ENCODE data around the gene VGLL4.

The VGLL4 gene

GRCh38 chr3:11508346-11509172, 135.2 kb downstream of the VGLL4 start:
- Histone ChIP-seq H3K27ac (ENCODE audit: low read depth, low read length) (peak overlapping the region; percentile 89), H3K27me3 (ENCODE audit: control insufficient read depth, insufficient read depth, low read length) (no peaks in the 10 kb centered on the region), H3K4me3 (ENCODE audit: low read length) (no peak overlapping the region), H3K36me3 (ENCODE audit: control insufficient read depth, insufficient read depth, low read length) (no peaks in the 10 kb centered on the region), H3K4me1 (ENCODE audit: control insufficient read depth, insufficient read depth, low read length) (peaks cover 26% of the 10 kb centered on the region), H3K9ac (ENCODE audit: low read length) (no peak overlapping the region)

GRCh38 chr3:11507719-11508118, 136.0 kb downstream of the VGLL4 start:
- Histone ChIP-seq H3K27me3 (ENCODE audit: control insufficient read depth, insufficient read depth, low read length) (no peaks in the 10 kb centered on the region), H3K36me3 (ENCODE audit: control insufficient read depth, insufficient read depth, low read length) (no peaks in the 10 kb centered on the region), H3K27ac (ENCODE audit: low read depth, low read length) (peak overlapping the region; percentile 89), H3K4me3 (ENCODE audit: low read length) (no peak overlapping the region), H3K9ac (ENCODE audit: low read length) (no peak overlapping the region), H3K4me1 (ENCODE audit: control insufficient read depth, insufficient read depth, low read length) (peaks cover 26% of the 10 kb centered on the region)
